AG09319 (cell line): ENCODE results near the gene HOXA9.

Experiments
- DNase-seq: peaks from one replicate; pipeline ENCODE4 v3.0.0-alpha.2; 2010; ENCODE audit warnings: low read depth; ENCODE audit errors: extremely low read depth
- TF ChIP-seq, protein P1 (sequence below): IDR thresholded peaks from 2 replicates; pipeline ENCODE4 v1.5.1; 2011; ENCODE audit warnings: low read depth, mild to moderate bottlenecking, inconsistent platforms, low read length, moderate library complexity

Gene HOXA9

DNA sequence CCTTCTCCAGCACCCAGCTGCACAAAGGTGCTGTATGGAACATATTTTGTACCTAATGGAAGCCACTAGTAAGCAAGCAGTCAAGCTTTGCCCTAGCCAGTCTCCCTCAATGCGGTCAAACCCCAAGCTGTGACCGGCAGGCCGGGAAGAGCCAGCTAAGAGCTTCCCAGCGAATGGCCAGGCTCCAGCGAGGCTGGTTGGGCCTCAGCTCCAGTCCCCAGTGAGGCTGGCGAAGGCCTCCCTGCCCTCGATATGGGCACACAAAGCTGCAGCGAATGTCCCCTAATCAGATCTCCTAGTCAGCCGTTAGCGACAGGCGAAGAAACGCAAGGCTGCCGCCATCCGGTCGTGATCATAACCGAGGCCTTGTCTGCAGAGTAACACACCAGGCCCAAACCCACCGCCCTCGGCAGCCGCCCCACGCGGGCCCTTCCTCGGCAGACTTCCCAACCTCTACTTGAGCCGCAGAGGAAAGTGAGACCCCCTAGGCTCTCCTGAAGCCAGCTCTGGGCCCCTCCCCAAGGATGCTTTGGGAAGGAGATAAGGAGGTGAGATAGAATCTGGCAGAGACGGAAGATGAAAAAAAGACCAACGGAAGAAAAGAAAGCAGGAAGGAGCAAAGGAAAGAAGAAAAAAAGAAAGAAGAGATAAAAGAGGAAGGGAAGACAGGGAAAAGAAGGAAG lies 3.1 kb upstream of the HOXA9 start:
- DNase-seq: no peak
- TF ChIP-seq, protein P1, sequence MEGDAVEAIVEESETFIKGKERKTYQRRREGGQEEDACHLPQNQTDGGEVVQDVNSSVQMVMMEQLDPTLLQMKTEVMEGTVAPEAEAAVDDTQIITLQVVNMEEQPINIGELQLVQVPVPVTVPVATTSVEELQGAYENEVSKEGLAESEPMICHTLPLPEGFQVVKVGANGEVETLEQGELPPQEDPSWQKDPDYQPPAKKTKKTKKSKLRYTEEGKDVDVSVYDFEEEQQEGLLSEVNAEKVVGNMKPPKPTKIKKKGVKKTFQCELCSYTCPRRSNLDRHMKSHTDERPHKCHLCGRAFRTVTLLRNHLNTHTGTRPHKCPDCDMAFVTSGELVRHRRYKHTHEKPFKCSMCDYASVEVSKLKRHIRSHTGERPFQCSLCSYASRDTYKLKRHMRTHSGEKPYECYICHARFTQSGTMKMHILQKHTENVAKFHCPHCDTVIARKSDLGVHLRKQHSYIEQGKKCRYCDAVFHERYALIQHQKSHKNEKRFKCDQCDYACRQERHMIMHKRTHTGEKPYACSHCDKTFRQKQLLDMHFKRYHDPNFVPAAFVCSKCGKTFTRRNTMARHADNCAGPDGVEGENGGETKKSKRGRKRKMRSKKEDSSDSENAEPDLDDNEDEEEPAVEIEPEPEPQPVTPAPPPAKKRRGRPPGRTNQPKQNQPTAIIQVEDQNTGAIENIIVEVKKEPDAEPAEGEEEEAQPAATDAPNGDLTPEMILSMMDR: no peak

GRCh38 chr7:27167916-27168264 lies 2.6 kb upstream of the HOXA9 start:
- no peak for DNase-seq
- TF ChIP-seq, protein P1: no peak

DNA sequence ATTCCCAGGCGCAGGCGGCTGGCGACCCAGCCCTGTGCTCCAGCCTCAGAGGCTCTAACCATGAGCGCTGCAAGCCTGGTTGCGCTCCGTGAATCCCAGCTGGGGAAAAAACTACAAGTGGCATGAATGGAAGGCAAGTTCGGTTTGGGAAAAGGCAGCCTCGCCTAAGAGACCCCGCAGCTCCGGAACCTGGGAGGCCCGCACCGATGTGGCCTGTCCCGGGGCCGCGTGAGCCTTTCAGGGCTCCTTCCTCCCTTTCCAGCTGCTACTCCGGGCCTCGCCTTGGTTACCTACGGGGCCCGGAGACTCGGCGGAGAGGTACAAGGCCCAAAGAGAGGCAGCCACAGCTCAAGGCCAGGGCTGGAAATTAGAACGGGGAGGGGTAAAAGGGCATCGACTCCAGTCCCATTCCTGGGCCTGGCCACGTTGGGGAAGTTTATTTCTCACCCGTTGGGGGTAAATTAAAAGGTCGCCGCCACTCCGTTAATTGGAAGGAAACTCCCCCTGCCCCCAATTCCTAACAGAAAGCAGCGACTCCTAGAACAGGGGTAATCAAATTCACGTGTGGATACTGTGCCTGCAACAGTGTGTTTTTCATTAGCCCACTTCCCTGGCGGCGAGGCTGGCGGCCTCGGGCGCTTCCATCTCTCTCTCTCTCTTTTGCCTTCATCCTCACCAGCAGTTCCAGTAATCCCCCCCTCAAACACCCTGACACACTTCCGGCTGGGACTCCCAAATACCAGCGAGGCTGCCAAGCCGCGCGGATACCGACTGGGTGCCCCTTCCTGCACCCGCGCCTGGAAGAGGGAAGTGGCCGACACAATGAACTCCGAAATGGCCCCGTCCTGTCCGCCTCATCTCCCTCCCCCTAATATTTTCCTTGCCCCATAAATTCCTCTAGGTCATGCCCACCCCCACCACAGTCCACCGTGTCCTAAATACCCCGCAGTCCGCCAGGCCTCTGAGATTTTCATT lies 1.5 kb upstream of the HOXA9 start:
- no peak for DNase-seq
- TF ChIP-seq, protein P1: no peak

DNA sequence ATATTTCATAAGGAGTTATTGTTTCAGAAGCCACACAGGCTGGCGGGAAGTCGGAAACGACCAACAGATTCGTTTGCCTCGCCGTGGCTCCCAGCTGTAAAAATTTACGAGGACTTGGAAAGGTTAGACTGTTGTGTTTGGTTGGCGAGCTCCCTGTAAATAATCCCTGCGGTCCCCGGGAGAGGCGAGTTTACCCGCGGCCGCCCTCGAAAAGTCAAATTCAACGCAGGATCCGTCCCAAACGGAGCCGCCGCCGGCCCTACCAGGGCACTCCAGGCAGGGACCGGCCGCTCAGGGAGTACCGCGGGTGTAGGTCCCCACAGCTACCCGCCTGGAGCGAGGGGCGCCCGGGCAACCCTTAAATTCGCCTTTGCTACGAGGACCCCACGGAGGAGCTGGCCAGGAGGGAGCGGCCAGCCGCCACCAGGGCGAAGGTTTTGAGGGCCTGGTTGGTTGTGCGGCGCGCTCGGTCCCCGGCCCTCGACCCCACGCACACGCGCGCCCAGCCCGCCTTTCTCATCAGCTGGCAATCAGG lies 726 bp upstream of the HOXA9 start:
- TF ChIP-seq, protein P1: no peak
- no peak for DNase-seq

DNA sequence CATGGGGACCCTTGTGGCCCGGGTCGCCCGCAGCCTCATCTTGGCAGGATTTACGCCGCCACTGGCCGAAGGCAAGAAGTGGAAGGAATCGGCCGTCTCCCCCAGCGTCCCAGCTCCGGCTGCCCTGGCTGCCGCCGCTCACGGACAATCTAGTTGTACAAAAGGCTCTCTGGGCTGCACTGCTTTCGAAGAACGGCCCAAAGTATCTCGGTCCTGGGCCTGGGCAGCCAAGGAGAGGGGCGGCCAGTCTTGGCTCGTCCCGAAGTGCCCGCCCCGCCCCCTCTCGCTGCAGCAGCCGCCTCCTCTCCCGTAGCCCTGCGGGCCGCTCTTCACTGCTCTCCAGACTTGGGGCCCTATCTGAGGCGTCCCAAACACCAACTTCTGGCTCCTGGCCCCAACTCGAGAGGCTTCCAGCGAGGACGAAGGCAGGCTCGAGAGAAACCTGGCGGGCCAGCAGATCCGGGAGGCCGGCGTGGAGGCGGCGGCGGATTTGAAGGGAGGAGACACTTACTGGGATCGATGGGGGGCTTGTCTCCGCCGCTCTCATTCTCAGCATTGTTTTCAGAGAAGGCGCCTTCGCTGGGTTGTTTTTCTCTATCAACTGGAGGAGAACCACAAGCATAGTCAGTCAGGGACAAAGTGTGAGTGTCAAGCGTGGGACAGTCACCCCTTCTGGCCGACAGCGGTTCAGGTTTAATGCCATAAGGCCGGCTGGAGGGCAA lies 809 bp downstream of the HOXA9 start:
- TF ChIP-seq, protein P1: no peak
- no peak for DNase-seq

DNA sequence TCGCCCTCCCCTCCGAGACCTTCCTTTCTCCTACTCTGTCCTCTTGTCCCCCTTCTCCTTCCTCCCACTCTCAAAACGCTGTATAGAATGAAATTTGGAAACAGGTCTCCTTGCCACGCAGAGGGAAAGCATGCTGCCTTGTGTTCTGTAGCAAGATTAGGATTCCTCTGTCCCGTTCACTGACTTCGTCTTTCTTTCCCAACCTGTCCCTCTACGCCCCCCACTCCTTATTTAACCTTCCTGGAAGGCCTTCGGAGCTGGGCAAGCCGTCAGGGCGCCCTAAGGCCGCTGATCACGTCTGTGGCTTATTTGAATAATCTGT lies 1.3 kb downstream of the HOXA9 start:
- TF ChIP-seq, protein P1: no peak

More for the DNA sequence above, 1.3 kb downstream of the HOXA9 start:
- DNase-seq: no peak
